GM21723 (cell line): ENCODE measurements around the gene DDT.
"Not testable (repeated sequence)": the region's sequence is repeated elsewhere in the genome, so short reads cannot be mapped to it uniquely, and the experiment has no call there.

Source experiments
- ATAC-seq: cut with Tn5 transposase; IDR thresholded peaks from one replicate; pipeline ENCODE4 v1.9.1; 2021; ENCODE audit warnings: mild to moderate bottlenecking, moderate library complexity; ENCODE audit not compliant: unreplicated experiment

The DDT gene

GRCh38 chr22:23989583-23990244 lies 15.5 kb upstream of the DDT start:
- not testable (repeated sequence) for ATAC-seq

- not testable (repeated sequence) for ATAC-seq
Observed at GRCh38 chr22:23986538-23987178, 12.4 kb upstream of the DDT start.

GRCh38 chr22:23986089-23986488 lies 11.8 kb upstream of the DDT start:
- ATAC-seq = not testable (repeated sequence)

- ATAC-seq = no peak
Observed at GRCh38 chr22:23984430-23984829, 10.2 kb upstream of the DDT start.

- ATAC-seq = not testable (repeated sequence)
Observed at GRCh38 chr22:23980567-23980966, 6.3 kb upstream of the DDT start.

GRCh38 chr22:23979557-23980240 lies 5.5 kb upstream of the DDT start, which contains the start of gene GSTT2:
Gene GSTT2 (plus strand): TSS chr22:23980134.
- not testable (repeated sequence) for ATAC-seq

- ATAC-seq = not testable (repeated sequence)
Observed at GRCh38 chr22:23977304-23977703, 3.1 kb upstream of the DDT start.

- ATAC-seq = not testable (repeated sequence)
Observed at GRCh38 chr22:23974836-23975352, 653 bp upstream of the DDT start.

- not testable (repeated sequence) for ATAC-seq
Observed at GRCh38 chr22:23971927-23972326, 2.3 kb downstream of the DDT start.

GRCh38 chr22:23970816-23971486 lies 3.3 kb downstream of the DDT start:
- no peak for ATAC-seq

GRCh38 chr22:23970201-23970641 lies 4.0 kb downstream of the DDT start:
- no peak for ATAC-seq

- no peak for ATAC-seq
Observed at GRCh38 chr22:23969071-23969470, 5.2 kb downstream of the DDT start.

- peak; percentile 85 for ATAC-seq
Observed at GRCh38 chr22:23966568-23966967, 7.7 kb downstream of the DDT start, which contains the start of gene DDTL. Gene DDTL (plus strand): TSS chr22:23966888. CDS start chr22:23966915, 27 bp downstream.

GRCh38 chr22:23966094-23966493 lies 8.1 kb downstream of the DDT start:
- peak; percentile 27 for ATAC-seq

- ATAC-seq = not testable (repeated sequence)
Observed at GRCh38 chr22:23961084-23961771, 13.0 kb downstream of the DDT start, which contains the start of gene GSTT2B. Gene GSTT2B (minus strand): TSS chr22:23961195. CDS start chr22:23961131, 64 bp downstream.

- peak; percentile 65 for ATAC-seq
Observed at GRCh38 chr22:23956301-23956900, 17.8 kb downstream of the DDT start.

GRCh38 chr22:23955886-23956285 lies 18.4 kb downstream of the DDT start:
- ATAC-seq = not testable (repeated sequence)

GRCh38 chr22:23954991-23955305 lies 19.3 kb downstream of the DDT start:
- not testable (repeated sequence) for ATAC-seq

GRCh38 chr22:23954193-23954990 lies 19.8 kb downstream of the DDT start:
- not testable (repeated sequence) for ATAC-seq
